HepG2 (cell line): ENCODE results near the gene GPN2. TPM values are rescaled to one million over a fixed set of nuclear protein-coding genes. Genes with fewer than 3 reads are reported as not detected.

ENCODE experiments used
- GPN1 ChIP-seq: sonication (generic); formaldehyde crosslinking; IDR thresholded peaks from 2 replicates; pipeline ENCODE4 v1.5.1; 2020; ENCODE audit warnings: missing genetic modification reagents, borderline replicate concordance
- PHF21A ChIP-seq: sonication (generic); formaldehyde crosslinking; IDR thresholded peaks from 2 replicates; pipeline ENCODE4 v1.5.0; 2020; ENCODE audit warnings: mild to moderate bottlenecking, missing genetic modification reagents
- PRMT3 ChIP-seq: sonication (generic); formaldehyde crosslinking; IDR thresholded peaks from 2 replicates; pipeline ENCODE4 v1.8.1; 2022; ENCODE audit warnings: low read depth, mild to moderate bottlenecking, moderate library complexity, missing genetic modification reagents, borderline replicate concordance
- RAD51 ChIP-seq: fragments of 450-650 bp; IDR thresholded peaks from 2 replicates; pipeline ENCODE4 v1.6.1; 2016; ENCODE audit warnings: borderline replicate concordance
- SOX6 ChIP-seq, 2 experiments: fragments of 450-650 bp in 1 of 2; sonication (generic) in 1 of 2; formaldehyde crosslinking in 1 of 2; IDR thresholded peaks; 2 replicates each; pipeline versions ENCODE4 v1.4.0 to v1.6.1; 2017 to 2020; ENCODE audit warnings: antibody characterized with exemption in 1 of 2, mild to moderate bottlenecking in 1 of 2, missing genetic modification reagents in 1 of 2
- TBL1XR1 ChIP-seq: fragments of 150-350 bp; IDR thresholded peaks from 2 replicates; pipeline ENCODE4 v1.6.1; 2014; ENCODE audit warnings: borderline replicate concordance, low read length; ENCODE audit not compliant: partially characterized antibody
- U2AF2 ChIP-seq: fragments of 200-400 bp; formaldehyde crosslinking; IDR thresholded peaks from 2 replicates; pipeline ENCODE4 v1.6.1; 2017; ENCODE audit warnings: low read depth, mild to moderate bottlenecking, low read length
- ZFP37 ChIP-seq: sonication (generic); formaldehyde crosslinking; IDR thresholded peaks from 2 replicates; pipeline ENCODE4 v1.4.0; 2020; ENCODE audit warnings: missing genetic modification reagents, borderline replicate concordance
- ZNF232 ChIP-seq: sonication (generic); formaldehyde crosslinking; IDR thresholded peaks from 2 replicates; pipeline ENCODE4 v1.4.0; 2020; ENCODE audit warnings: missing genetic modification reagents, borderline replicate concordance
- ZNF510 ChIP-seq: sonication (generic); formaldehyde crosslinking; IDR thresholded peaks from 2 replicates; pipeline ENCODE4 v1.4.0; 2020; ENCODE audit warnings: low read depth, mild to moderate bottlenecking, missing genetic modification reagents
- ZNF644 ChIP-seq: IDR thresholded peaks from 2 replicates; pipeline ENCODE4 v1.6.1; 2016; ENCODE audit warnings: low read depth
- ZNF766 ChIP-seq: sonication (generic); formaldehyde crosslinking; IDR thresholded peaks from 2 replicates; pipeline ENCODE4 v1.5.0; 2020; ENCODE audit warnings: missing genetic modification reagents, borderline replicate concordance
- ZNF878 ChIP-seq: sonication (generic); formaldehyde crosslinking; IDR thresholded peaks from 2 replicates; pipeline ENCODE4 v1.8.1; 2023; ENCODE audit warnings: mild to moderate bottlenecking, missing genetic modification reagents, moderate library complexity
- polyA plus RNA-seq, 8 experiments: library from polyadenylated mRNA; depleted of rRNA in 3 of 8; stranded (reverse) in 7 of 8; unstranded in 1 of 8; fragments of >200 nt; fragmentation: Illumina TruSeq in 4 of 8; extraction: Trizol in 4 of 8; gene quantifications; 2 replicates each; pipeline versions ENCODE4 v1.2.1 to v1.2.3, GENCODE V29; 2011 to 2016; ENCODE audit warnings: low read depth in 4 of 8, missing spikeins in 1 of 8, mixed read lengths in 1 of 8; ENCODE audit not compliant: insufficient read depth in 1 of 8
- total RNA-seq, 5 experiments: library from RNA; depleted of rRNA; stranded (reverse); fragments of >200 nt; fragmentation: Illumina TruSeq; extraction: Trizol; gene quantifications; 2 replicates each; pipeline ENCODE4 v1.2.3, GENCODE V29; 2016; ENCODE audit warnings: low read depth in 1 of 5
- TF ChIP-seq, protein P1 (sequence below): sonication (generic); formaldehyde crosslinking; IDR thresholded peaks from 2 replicates; pipeline ENCODE4 v1.8.0; 2022; ENCODE audit warnings: low read depth, missing genetic modification reagents
- TF ChIP-seq, protein P2 (sequence below): sonication (generic); formaldehyde crosslinking; IDR thresholded peaks from 2 replicates; pipeline ENCODE4 v1.5.0; 2020; ENCODE audit warnings: missing genetic modification reagents, mild to moderate bottlenecking, borderline replicate concordance
- TF ChIP-seq, protein P3 (sequence below): sonication (generic); formaldehyde crosslinking; conservative IDR thresholded peaks from 2 replicates; pipeline ENCODE4 v1.8.0; 2022; ENCODE audit warnings: mild to moderate bottlenecking, moderate library complexity, missing genetic modification reagents
- TF ChIP-seq, protein P4 (sequence below): sonication (generic); formaldehyde crosslinking; IDR thresholded peaks from 2 replicates; pipeline ENCODE4 v1.8.1; 2023; ENCODE audit warnings: mild to moderate bottlenecking, missing genetic modification reagents
- TF ChIP-seq, protein P5 (sequence below): sonication (generic); formaldehyde crosslinking; IDR thresholded peaks from 2 replicates; pipeline ENCODE4 v1.8.1; 2022; ENCODE audit warnings: low read depth, mild to moderate bottlenecking, missing genetic modification reagents

Gene GPN2
- total and polyA plus RNA-seq, 2 of the 13 experiments (the other 11 are each of a cell fraction or from before 2014, with no cell fraction given): 19.3 to 38.9 TPM

DNA sequence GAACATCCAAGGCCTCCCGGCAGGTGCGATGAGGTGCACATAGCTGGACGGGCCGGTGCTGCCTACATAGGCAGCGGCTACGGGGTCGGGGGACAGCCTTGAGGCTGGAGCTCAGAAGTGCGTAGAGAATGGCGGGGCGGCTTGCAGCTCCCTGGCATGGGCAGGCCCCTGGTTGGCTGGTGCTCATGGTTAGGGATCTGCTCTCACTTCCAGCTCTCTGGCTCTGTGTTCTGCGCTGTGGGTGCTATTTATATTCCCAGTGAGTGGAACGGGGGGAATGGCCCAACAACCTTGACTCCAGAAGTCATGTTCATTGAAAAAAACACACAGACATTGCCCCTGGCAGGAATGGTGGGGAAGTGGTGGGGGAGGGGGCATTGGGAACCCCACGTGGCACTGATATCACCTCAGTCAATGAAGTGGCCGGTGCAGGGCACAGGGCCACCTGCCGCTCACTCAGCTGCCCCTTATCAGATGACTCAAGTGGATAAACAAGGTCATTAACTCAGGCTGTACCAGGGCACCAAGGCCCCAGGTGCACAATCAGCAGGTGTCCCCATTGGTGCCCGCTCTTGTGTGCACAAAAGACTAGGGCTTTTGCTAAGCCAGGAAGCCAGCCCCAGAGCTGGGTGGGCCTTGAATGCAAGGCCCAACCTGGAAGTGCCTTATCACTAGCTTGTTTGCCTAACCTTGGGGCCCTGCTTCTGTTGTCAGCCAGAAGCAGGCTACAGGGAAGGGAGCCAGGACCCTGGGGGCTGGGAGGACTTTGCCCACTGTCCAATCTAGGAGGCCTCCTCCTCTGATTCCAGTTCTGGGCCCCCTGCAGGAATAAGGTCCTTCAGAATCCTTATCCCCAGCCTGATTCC is 23.9 kb upstream of the GPN2 start, which contains the start of gene NR0B2 (continued):
- TF ChIP-seq, protein P1, sequence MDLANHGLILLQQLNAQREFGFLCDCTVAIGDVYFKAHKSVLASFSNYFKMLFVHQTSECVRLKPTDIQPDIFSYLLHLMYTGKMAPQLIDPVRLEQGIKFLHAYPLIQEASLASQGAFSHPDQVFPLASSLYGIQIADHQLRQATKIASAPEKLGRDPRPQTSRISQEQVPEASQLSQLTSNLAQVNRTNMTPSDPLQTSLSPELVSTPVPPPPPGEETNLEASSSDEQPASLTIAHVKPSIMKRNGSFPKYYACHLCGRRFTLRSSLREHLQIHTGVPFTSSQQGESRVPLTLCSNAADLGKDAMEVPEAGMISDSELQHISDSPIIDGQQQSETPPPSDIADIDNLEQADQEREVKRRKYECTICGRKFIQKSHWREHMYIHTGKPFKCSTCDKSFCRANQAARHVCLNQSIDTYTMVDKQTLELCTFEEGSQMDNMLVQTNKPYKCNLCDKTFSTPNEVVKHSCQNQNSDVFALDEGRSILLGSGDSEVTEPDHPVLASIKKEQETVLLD: 0 out of 2 replicates have a peak, but pooled peaks have one; percentile 44
- TF ChIP-seq ZNF878 (CRISPR knock-in tag) (peak; percentile 99), ZNF510 (CRISPR knock-in tag) (no peak), U2AF2 (no peak; the same call in 1 of the 2 replicates), PHF21A (CRISPR knock-in tag) (peak; percentile 99), RAD51 (peak; percentile 35; the same call in 1 of the 2 replicates), PRMT3 (CRISPR knock-in tag) (no peak), ZNF232 (CRISPR knock-in tag) (peak; percentile 89), GPN1 (CRISPR knock-in tag) (0 out of 2 replicates have a peak, but pooled peaks have one; percentile 31), ZNF766 (CRISPR knock-in tag) (peak; percentile 50; the same call in 1 of the 2 replicates), SOX6 (IDR thresholded peaks at IDR 0.05) (no peak), SOX6 (CRISPR knock-in tag; IDR thresholded peaks at IDR 0.05) (peak; percentile 98), TBL1XR1 (peak; percentile 97), ZNF644 (CRISPR knock-in tag) (peak; percentile 70; the same call in 1 of the 2 replicates), ZFP37 (CRISPR knock-in tag) (peak; percentile 31)
- TF ChIP-seq, protein P2, sequence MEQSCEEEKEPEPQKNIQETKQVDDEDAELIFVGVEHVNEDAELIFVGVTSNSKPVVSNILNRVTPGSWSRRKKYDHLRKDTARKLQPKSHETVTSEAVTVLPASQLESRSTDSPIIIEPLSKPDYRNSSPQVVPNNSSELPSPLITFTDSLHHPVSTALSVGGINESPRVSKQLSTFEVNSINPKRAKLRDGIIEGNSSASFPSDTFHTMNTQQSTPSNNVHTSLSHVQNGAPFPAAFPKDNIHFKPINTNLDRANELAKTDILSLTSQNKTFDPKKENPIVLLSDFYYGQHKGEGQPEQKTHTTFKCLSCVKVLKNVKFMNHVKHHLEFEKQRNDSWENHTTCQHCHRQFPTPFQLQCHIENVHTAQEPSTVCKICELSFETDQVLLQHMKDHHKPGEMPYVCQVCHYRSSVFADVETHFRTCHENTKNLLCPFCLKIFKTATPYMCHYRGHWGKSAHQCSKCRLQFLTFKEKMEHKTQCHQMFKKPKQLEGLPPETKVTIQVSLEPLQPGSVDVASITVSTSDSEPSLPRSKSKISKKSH (CRISPR knock-in tag): no peak
- TF ChIP-seq, protein P3, sequence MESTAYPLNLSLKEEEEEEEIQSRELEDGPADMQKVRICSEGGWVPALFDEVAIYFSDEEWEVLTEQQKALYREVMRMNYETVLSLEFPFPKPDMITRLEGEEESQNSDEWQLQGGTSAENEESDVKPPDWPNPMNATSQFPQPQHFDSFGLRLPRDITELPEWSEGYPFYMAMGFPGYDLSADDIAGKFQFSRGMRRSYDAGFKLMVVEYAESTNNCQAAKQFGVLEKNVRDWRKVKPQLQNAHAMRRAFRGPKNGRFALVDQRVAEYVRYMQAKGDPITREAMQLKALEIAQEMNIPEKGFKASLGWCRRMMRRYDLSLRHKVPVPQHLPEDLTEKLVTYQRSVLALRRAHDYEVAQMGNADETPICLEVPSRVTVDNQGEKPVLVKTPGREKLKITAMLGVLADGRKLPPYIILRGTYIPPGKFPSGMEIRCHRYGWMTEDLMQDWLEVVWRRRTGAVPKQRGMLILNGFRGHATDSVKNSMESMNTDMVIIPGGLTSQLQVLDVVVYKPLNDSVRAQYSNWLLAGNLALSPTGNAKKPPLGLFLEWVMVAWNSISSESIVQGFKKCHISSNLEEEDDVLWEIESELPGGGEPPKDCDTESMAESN (CRISPR knock-in tag): peak; percentile 65; the same call in 1 of the 2 replicates
- TF ChIP-seq, protein P4, sequence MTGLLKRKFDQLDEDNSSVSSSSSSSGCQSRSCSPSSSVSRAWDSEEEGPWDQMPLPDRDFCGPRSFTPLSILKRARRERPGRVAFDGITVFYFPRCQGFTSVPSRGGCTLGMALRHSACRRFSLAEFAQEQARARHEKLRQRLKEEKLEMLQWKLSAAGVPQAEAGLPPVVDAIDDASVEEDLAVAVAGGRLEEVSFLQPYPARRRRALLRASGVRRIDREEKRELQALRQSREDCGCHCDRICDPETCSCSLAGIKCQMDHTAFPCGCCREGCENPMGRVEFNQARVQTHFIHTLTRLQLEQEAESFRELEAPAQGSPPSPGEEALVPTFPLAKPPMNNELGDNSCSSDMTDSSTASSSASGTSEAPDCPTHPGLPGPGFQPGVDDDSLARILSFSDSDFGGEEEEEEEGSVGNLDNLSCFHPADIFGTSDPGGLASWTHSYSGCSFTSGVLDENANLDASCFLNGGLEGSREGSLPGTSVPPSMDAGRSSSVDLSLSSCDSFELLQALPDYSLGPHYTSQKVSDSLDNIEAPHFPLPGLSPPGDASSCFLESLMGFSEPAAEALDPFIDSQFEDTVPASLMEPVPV (CRISPR knock-in tag): peak; percentile 80
- TF ChIP-seq, protein P5, sequence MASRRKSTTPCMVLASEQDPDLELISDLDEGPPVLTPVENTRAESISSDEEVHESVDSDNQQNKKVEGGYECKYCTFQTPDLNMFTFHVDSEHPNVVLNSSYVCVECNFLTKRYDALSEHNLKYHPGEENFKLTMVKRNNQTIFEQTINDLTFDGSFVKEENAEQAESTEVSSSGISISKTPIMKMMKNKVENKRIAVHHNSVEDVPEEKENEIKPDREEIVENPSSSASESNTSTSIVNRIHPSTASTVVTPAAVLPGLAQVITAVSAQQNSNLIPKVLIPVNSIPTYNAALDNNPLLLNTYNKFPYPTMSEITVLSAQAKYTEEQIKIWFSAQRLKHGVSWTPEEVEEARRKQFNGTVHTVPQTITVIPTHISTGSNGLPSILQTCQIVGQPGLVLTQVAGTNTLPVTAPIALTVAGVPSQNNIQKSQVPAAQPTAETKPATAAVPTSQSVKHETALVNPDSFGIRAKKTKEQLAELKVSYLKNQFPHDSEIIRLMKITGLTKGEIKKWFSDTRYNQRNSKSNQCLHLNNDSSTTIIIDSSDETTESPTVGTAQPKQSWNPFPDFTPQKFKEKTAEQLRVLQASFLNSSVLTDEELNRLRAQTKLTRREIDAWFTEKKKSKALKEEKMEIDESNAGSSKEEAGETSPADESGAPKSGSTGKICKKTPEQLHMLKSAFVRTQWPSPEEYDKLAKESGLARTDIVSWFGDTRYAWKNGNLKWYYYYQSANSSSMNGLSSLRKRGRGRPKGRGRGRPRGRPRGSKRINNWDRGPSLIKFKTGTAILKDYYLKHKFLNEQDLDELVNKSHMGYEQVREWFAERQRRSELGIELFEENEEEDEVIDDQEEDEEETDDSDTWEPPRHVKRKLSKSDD: peak; percentile 79
